ELF-1 (cell line): ENCODE results near the gene SMTN.
"Not testable (repeated sequence)": the region's sequence is repeated elsewhere in the genome, so short reads cannot be mapped to it uniquely, and the experiment has no call there.

Experiments
- DNase-seq: peaks from one replicate; pipeline ENCODE4 v3.0.0-alpha.2; 2016; ENCODE audit warnings: low read depth, low spot score

The SMTN gene

GRCh38 chr22:31080848-31081649 lies at the start of gene SMTN:
Gene SMTN, plus strand, starts transcription at chr22:31081318. Its CDS starts 1,941 bp downstream, at chr22:31083259.
- peak; percentile 97 for DNase-seq

DNA sequence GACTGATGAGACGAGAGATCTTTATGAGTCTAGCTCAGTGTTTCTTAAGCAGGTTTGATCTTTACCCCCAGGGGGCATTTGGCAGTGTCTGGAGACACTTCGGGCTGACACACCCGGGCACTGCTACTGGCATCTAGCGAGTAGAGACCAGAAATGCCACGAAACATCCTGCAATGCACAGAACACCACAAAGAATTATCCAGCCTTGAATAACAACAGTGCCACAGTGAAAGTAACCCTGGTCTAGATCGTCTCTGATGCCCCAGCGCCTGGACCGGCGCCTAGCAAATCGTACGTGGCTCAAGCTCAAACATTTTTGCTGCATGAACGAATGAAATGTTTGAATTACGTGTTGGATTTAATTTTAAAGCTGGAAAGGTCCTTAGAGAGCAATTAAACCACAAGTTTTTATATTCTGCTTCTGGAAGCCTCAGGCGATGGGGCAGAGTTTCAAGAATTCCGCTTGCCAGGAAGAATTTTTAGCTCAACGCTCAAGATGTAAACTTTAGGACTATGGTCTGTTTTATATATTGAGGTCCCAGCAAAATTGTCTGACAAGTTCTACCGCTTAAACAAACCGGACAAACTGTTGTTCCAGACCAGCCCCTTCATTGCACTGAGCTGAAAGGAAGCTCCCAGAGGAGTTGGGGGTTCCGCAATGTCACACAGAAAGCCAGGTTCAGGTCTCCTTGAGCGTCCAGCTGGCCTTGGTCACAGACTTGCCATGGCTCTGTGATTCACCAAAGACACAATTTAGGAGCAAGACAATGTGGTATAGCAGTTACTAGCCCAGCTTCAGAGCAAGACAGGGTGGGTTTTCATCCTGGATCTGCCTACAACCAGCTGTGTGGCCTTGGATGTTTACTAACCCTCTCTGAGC lies 44.2 kb upstream of the SMTN start:
- DNase-seq, result no peak

- no peak for DNase-seq
Observed at GRCh38 chr22:31038686-31039085, 42.4 kb upstream of the SMTN start.

- no peak for DNase-seq
Observed at GRCh38 chr22:31039393-31039792, 41.7 kb upstream of the SMTN start.

DNA sequence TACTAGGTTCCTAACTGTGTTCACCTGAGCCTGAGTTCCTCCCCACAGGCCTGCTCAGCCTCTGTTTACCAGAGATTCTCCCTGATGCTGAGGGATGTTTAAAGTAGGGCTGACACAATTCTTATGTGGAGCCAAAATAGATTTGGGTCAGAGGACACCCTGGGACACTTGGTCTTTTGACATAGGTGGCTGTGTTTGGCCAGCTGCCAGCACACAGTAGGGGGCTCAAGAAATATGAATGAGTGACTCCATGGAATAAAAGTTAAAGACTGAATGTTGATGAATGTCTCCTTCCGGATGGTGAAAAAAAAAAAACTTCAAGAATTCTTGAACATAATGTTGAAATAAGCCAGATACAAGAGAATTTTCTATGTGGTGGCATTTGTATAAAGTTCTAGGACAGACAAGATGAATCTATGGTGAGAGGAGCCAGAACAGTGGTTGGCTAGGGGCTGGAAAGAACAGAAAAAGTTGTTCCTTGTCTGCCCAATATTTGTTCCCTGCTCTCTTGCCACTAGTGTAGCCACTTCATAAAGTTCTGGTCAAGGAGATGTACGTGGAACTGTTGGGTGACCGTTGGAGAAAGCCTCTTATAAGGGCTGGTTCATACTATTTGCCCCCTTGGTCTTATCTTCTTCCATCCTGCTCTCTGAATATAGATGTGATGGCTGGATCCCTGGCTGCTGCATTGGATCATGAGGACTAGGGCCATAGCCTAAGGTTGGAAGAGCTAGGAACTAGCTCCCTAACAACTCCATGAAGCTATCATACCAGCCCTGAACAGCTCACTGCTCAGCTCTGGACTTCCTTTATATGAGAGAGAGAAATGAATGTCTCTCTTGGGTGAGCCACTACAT lies 40.3 kb upstream of the SMTN start:
- no peak for DNase-seq

DNA sequence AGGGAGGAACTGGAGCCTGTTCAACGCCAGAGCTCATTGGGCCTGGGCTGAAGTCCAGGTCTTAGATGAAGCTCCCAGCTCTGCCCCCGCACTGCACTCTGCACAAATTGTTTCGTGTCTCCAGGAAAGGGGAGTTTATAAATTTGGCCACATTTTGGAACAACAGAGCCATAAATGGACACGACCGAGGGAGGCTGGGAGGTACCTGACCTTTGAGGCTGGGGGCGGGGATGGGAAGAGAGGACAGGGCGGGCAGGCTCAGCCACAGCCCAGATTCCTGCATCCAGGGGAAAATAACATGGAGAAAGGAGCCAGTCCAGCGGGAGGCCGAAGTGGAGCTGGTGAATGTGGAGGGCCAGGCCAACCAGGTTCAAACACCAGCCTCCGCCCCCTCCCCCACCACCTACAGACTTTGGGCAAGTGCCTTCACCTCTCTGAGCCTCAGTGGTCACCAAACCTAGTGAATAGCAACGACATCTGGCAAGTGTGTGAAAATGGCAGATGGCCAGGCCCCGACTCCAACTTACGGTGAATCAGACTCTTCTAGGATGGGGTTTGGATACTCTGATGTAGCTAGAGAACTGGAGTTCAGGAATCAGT lies 36.8 kb upstream of the SMTN start:
- peak; percentile 59 for DNase-seq

- no peak for DNase-seq
Observed at GRCh38 chr22:31045900-31046538, 35.1 kb upstream of the SMTN start.

DNA sequence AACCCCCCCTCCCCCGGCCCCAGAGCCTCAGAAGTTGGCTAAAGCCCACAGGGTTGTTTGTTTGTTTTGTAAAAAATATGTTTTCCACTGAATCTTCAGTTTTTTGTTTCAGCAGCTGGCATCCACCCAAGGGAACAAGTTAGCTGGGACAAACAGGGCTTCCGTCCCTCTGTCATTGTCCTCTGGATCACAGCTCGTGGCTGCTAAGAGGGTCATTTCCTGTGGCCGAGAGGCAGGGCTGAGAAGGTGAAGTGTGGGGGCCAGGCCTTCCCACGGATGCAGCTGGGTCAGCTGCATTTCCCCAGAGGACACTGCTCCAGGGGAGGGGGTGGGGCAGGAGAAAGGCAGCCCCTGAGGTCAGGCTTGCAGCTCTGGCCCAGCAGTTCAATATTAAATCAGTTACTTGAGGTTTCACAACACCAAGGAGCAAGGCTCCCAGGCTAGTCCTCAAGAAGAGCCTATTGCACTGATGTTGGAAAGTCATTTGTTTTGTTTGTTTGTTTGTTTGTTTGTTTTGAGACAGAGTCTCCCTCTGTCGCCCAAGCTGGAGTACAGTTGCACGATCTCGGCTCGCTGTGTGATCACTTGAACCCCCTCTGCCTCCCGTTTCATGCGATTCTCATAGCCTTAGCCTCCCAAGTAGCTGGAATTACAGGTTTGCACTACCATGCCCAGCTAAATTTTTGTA lies 34.4 kb upstream of the SMTN start:
- DNase-seq, result peak; percentile 36

DNA sequence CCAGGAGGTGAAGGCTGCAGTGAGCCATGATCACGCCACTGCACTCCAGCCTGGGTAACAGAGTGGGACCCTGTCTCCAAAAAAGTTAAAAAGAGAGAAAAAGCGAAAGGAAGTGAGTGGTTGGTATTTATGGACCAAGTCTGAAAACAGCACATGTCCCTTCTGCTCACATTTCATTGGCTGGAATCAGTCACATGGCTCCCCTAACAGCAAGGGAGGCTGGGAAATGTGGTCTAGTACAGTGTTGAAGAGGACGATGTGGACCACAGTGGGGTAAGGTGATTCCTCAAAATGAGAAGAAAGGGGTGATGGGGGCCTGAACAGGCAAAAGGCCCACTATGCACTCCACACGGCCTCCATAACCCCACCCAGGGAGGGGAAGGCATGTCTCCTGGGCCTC lies 32.5 kb upstream of the SMTN start:
- DNase-seq, result no peak

DNA sequence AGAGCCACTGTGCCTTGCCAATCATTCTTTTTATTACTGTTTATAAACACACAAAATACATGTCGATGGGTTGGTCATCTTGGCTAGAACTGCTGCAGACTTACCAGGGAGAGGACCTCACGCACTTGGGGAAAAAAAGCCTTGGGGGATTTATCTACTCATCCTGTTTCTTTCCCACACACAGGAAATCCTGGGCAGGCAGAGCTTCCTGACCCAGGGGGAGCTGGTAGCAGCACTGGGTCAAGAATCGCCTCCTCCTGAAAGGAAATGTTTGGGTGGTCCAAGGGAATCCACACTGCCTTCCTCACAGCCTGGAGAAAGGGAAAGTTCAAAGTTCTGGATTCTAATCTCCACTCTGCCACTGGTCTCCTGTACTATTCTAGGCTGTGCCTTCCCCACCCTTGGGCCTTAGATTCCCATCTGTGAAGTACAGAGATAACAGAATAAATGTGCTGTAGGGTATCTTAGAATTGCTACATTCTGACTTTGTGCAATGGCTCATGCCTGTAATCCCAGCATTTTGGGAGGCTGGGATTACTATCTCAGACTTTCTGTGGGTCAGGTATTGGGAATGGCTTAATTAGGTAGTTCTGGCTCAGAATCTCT lies 31.2 kb upstream of the SMTN start:
- no peak for DNase-seq

- DNase-seq, result no peak
Observed at GRCh38 chr22:31055117-31055634, 25.9 kb upstream of the SMTN start.

- peak; percentile 93 for DNase-seq
Observed at GRCh38 chr22:31055635-31056159, 25.4 kb upstream of the SMTN start.

GRCh38 chr22:31056986-31057599 lies 24.0 kb upstream of the SMTN start:
- peak; percentile 33 for DNase-seq

DNA sequence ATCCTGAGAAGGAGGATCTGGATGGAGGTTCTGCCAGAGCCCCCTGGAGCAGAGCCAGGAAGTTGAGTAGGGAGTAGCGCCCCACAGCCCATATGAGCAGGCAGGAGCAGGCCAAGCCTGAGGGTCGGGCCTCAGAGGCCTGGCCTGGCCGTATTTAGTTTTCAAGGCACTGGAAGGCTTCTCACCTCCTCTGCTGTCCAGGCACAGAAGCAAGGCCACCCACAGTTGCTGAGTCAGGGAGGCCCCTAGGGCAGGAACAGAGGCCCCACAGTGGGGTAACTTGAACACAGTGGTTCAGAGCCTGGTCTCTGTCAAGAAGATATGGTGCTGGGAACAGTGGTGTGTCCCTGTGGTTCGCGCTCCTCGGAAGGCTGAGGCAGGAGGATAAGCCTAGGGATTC lies 21.5 kb upstream of the SMTN start:
- DNase-seq, result peak; percentile 75

DNA sequence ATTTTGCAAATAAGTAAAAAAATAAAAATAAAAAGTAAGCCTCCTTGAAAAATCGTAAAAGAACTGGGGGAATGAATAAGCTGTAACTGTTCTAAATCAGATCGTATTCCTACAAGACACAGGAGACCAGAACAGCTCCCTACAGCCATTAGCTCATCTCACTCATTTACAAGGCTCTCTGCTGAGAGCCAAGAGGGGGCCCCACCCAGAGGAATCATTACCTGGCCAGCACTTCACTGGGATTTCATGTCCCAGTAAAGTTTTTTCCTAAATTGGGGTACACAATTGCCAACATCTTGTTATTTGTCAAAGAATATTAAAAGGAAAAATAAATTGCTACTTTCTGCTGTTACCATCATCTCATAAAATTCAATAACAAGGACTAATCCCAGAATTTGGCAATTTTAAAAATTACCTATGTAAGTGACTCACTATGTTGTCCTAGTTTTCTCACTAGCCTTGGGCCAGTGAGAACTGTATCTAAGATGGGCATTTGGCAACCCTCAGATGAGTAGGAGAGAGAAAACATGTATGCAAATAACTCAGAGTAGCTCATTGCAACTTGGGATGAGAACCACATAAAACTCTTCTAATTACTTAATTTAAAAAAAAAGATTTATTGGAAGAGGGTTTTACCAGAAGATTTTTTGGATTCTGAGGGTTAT lies 18.4 kb upstream of the SMTN start:
- DNase-seq, result no peak

DNA sequence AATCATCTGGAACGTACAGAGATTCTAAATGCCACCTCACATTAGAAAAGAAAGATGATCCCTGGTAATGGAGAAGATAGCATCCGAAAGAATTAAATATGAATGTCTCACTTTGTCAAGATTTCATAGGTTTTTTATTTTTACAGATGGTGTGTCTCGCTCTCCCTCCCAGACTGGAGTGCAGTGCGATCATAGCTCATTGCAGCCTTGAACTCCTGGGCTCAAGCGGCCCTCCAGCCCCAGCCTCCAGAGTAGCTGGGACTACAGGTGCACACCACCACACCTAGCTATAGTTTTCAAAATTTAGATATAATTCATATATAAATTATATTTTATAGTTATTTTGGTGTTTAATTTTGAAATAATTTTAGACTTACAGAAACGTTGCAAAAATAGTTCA lies 16.7 kb upstream of the SMTN start:
- no peak for DNase-seq

DNA sequence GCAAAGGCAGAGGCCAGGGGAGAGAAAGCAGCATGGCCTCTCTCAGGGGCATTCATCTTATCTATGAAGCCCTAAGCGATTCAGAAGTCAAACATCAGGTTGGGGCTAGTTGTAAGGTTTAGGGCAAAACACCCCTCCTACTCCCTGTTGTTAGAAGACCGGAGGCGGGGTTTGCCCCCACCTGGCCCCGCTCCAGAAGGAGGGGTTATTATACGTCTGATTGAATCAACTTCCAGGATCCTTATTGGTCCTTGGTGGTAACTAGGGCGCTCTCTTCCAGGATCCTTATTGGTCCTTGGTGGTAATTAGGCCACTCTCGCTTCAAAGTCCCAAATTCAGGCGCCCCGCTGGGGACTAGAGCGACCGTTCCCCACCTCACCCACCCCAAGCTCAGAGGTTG lies 12.1 kb upstream of the SMTN start:
- DNase-seq, result peak; percentile 54

DNA sequence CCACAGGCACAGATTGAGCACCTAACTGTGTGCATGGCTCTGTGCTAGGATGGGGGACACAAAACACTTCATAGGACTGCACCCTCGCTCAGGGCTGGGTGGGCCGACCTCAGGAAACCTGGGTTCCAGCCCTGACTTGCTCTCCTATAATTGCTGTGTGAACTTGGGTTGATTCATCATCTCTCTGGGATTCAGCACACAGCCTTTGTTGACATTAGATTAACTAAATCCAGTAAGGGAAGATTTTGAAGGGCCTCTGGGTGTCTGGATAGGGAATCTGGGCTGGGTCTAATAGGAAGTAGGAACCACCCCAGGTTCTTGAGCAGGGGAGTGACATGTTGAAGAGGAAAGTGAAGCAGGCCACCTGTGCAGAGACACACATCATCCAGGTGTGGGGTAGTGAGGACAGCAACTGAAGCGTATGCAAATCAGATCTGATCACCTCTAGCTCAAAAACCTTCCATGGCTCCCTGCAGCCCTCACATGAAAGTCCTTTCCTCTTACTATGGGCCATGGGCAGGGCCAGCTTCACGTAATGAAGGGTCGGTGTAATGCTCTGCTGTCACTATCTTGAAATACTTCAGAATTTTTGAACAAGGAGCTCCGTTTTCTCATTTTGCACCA lies 11.3 kb upstream of the SMTN start:
- not testable (repeated sequence) for DNase-seq
